ENCODE measurements around the gene CTNNA3.
A peak's percentile ranks its signal among the peaks of the same experiment; 100 is the strongest.

Gene CTNNA3

DNA sequence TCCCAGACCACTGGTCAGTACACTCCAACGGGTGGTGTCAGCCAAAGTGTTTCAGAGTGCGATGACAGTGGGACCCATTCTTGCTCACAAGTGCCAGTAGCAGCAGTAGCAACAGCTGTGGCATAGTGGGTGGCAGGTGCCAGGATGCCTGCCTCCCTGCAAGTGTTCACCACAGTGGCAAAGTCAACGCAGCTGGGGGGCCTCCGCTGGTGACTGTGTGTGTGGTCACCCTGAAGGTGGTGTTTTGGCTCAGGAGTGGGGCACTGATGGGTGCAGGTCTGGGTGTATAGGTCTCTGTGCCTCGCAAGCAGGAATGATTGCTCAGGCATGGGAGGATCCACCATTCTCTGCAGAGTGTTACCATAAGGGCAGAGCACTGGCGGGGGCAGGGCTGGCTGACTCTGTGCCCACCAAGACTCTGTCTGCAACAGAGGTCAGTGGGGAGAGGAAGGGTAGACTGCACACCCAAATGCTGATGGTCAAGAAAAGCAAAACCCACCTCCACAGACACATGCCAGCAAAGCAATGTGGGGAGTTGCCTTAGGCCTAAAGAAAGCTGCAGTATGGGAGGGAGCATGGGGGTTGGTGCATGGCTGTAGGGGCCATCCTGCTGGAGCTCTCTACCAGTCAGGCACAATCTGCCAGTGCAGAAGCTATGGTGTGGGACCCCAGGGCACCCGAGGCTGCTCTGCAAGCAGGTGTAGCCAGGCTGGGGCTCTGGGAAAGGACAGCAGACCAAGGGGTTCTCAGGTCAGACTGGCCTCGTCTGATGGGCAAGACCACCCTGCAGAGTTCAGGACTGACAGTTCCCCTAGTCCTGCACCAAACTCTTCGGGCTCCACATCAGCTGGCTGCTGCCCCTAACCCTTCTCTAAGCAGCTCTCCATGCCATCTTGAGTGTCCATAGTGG lies 368.1 kb downstream of the CTNNA3 start:
- no peak for DNase-seq (ENCODE audit: low spot score)

DNA sequence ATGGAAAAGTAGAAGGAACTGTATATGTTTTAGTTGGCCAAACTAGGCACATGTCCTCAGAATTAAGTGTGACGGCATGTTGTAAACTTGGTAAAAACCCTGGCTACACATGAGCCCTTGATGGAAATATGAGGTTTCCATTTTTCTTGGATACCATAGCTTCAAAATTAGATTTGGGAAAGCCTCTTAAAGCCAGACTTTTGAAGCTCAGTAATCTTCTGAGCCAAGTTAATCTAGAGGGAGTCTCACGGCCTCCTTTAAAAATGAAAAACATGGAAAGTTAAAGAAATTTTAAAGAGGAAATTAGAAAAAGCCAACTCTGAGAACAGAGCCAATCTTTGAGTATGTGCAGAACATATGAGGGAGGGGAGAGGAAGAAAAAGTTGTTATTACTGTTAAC lies 376.0 kb downstream of the CTNNA3 start:
- DNase-seq (ENCODE audit: low spot score) = no peak

DNA sequence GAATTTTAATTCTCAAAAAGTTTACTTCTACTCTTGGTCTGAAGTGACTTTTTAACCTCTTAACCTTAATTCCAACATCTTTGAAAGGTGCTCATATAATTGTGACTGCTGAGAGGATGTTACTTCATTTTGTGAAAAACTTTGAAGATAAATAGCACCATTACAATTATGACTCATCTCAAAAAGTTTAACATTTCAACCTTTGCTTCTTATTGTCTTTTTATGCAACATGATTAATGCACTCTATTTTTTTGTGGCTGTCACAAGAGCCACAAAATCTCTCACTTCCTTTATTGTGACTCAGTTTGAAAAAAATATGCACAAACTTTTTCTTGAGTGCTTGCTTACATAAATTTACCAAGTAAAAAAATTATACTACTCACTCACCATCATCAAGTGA lies 387.1 kb downstream of the CTNNA3 start:
- no peak for DNase-seq (ENCODE audit: low spot score)

DNA sequence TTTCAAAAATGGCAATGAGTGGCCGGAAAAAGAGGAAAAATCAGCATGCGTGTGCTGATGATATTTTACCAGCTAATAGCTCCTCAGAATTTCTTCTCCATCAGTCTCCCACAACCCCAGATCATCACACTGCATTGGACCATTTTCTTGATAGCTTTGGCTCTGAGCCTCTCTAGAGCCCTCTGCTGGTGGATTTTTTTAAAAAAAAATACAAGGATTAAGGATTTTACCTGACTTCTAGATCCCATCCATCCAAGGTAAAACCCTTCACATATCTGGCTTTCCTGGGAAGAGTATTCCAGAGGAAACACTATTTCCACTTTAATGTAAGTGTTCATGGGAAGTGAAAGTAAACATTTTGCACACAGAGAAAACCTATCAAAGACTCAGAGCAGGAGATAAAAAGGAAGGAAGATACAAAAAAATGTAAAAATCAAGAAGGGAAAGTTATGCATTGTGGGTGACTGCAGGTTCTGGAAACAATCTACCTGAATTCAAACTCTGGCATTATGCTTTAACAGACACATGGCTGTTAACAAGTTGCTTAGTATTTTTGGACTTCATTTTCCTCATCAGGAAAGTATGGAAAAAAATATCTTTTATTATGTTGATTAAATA lies 389.3 kb downstream of the CTNNA3 start:
- peak; percentile 19 for DNase-seq (ENCODE audit: low spot score)

DNA sequence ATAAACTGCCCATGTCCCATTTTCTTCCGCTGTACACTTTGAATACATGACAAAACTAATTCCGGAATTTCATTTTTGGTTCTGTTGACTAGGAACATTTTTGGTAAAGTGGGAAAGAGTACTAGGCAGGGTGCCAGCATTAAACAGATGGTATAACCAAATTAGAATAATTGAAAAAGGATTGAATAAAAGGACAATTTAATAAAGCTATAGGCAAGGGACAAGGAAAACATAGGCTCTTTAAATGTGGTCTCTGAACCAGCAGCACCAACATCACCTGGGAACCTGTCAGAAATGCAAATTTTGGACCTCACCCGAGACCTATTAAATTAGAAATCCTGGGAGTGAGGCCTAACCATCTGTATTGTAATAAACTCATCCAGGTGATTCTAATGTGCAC lies 393.3 kb downstream of the CTNNA3 start:
- DNase-seq (ENCODE audit: low spot score) = no peak

DNA sequence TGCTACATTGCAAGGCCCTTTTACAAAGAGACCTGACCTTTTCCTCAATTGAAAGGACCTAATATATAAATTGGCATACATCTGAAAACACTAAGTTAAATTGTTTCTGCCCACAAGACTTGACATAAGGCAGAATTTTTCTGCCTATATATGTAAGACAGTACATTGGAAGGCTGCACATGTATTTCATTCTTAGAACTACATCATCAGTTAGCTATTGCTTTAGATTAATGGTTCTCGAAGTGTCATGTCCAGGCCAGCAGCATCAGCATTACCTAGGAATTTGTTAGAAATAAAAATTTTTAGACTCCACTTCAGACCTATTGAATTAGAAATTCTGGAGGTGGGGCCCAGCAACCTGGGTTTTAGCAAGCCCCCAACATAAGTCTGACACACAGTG lies 396.2 kb downstream of the CTNNA3 start:
- no peak for DNase-seq (ENCODE audit: low spot score)

DNA sequence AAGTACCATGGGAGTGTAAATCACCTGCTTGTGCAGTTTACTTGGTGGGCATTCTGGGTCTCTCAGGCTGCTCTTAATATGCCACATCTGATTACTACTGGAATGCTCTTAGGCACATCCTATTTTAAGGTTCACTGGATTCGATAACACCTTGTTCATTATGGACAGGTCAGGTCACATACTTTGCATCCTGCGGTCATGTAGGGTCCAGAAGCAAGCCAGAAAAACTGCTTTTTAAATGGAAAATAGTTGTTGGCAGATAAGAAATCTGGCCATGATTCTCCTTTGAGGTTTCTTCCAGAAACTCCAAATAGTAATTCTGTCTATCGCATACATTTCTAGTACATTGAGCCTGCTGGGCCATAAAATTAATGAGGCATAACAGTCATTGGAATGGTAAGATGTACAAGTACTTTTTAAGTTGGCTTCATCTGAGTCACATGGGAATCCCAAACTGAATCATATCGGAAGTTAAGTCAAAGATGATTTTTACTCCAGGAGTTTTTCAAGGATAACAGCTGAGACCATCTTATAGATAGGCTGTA lies 398.3 kb downstream of the CTNNA3 start:
- DNase-seq (ENCODE audit: low spot score) = no peak

DNA sequence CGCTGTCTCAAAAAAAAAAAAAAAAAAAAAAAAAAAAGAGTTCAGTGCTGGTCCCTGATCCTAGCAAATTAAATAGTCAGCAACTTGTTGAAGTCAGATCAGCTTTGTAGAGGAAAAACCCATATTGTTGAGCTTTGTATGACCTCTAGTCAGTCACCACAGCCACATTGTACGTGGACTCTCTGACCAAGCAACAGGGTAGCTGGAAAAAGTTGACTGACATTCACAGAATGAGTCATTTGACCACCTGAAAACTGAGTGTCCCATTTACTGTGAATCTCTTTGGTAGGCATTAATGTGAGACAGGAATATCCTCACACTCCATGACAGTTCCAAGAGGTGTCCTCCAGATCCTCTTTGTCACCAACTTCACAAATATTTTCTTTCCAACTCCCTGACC lies 399.1 kb downstream of the CTNNA3 start:
- DNase-seq (ENCODE audit: low spot score) = no peak

DNA sequence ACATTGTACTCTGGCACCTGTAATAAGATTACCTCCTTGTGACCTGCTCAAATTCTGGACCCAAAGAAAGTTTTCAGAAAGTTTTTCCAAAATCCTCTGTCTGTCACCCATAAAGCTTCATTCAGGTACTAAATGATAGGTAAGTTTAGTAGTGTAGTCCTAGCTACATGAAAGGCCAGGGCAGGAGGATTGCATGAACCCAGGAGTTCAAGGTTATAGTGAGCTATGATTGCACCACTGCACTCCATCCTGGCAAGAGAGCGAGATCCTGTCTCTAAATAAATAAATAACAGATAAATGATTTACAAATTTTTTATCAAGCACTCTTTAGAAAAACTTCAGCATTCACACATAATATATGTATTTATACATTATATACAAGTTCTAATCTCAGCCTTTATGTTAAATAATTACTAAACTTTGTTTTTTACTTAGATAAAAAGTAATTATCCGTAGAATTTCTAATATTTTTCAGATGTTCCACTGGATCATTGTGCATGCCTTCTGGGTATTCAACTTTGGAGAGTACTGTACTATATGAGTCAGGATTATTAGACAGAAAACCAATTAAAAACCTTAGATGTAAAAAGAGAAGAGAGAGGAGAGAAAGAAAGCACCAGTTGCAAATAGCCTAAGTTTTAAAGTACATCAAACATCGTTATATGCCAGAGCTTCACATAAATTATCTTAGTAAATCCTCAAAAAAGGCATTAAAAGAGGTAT lies 407.1 kb downstream of the CTNNA3 start:
- no peak for DNase-seq (ENCODE audit: low spot score)

DNA sequence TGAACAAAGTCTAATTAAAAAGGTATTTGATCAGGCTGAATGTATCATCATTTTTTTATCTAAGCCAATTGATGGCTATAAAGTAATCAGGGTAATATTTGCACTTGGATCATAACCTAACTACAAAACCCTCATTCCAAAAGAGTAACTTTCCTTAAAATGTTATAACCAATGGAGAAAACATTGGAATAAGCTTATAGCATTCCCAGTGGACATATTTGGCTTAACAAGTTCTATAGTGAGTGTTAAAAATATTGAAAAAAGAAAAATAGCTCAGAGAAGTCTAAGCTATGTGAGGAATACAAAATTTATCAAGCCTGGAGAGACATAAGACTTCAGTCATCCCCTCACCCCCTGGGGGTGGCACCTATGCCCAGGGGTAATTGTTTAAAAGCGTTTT lies 411.4 kb downstream of the CTNNA3 start:
- DNase-seq (ENCODE audit: low spot score) = no peak

DNA sequence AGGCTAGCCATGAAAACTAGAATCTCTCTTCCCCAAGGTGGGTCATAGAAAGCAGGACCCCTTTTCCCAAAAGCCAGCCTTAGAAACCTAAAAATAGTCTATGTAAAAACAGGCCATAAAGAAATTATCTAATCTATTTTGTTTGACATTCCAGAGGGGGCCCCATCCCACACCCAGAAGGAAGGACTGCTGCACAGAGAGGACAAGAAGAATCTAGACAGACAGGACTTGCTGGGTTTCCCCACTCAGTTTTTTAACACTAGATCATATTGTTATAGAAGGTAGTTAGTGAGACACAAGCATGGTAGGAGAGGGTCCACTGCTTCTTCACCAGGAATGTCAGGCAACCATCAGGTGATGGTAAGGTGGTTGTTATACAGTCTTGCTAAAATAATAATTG lies 413.1 kb downstream of the CTNNA3 start:
- no peak for DNase-seq (ENCODE audit: low spot score)

DNA sequence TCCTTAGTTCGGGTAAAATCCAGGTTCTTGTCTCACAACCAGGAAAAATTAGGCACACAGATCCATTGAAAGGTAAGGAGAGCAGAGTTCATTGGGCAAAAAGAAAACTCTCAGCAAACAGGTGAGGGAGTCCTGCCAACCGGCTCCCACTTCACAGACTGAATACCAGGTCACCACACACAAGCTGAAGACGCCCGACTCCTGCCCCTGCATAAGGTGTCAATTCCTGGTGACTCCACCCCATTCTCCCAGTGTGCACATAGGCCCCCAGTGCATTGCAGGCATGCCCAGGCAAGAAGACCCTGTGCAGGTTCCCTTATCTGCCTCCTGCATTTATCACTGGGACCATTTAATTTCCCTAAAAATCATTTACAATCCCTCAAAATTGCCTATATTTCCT lies 415.6 kb downstream of the CTNNA3 start:
- DNase-seq (ENCODE audit: low spot score) = no peak

DNA sequence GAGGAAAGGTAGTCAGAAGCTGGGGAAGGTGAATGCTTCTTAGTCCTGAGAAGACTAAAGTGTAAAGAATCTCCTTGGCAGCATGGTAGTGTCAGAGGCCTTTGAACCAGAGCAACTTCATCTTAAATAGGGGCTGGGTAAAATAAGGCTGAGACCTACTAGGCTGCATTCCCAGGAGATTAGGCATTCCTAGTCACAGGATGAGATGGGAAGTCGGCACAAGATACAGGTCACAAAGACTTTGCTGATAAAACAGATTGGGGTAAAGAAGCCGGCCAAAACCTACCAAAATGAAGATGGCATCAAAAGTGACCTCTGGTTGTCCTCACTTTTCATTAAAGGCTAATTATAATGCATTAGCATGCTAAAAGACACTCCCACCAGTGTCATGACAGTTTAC lies 418.6 kb downstream of the CTNNA3 start:
- DNase-seq (ENCODE audit: low spot score) = no peak

DNA sequence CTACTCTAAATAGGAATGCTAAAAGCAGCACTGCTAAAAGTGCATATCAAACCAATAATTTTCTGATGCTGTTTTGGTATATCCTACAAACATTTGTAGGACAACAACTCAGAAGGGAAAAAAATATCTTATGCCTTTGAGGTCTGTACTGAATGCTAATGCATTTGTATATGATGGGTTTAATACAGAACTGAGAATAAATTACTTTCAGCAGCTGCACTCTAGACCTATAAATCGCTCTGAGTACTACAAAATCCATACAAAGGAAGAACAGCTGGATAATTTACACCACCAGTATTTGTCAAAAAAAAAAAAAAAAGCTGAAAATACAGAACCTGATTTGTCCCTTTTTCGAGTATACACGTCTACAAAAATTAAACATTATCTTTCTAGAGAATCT lies 426.2 kb downstream of the CTNNA3 start:
- no peak for DNase-seq (ENCODE audit: low spot score)

DNA sequence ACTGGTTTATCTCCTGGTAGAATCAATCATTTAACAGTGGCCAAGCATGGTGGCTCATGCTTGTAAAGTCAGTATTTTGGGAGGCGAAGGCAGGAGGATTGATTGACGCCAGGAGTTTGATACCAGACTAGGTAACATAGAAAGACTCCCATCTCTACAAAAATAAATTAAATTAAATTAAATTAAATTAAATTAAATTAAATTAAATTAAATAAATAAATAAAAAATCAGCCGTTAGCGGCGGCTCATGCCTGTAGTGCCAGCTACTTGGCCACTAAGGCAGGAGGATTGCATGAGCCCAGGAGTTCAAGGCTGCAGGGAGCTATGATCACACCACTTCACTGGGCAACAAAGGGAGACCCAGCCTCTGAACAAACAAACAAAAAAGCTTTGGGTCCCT lies 427.8 kb downstream of the CTNNA3 start:
- DNase-seq (ENCODE audit: low spot score) = no peak

DNA sequence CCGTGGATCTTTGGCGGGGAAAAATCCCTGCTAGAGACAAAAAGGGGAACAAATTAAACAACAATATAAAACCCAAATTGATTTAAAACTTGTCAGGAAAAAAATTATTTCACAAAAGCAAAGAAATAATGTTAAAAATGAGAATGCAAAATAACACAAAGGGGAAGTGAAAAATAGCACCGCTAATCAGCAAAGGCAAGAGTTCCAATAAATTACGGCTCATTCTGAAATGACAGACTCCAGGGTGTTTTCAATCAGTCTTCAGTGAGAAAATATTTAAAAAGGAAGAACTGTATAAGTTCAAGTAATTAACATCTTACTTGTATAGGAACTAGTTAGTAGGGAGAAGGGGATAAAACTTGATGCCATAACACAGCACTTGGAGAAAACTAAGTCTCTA lies 433.3 kb downstream of the CTNNA3 start:
- DNase-seq (ENCODE audit: low spot score) = no peak

DNA sequence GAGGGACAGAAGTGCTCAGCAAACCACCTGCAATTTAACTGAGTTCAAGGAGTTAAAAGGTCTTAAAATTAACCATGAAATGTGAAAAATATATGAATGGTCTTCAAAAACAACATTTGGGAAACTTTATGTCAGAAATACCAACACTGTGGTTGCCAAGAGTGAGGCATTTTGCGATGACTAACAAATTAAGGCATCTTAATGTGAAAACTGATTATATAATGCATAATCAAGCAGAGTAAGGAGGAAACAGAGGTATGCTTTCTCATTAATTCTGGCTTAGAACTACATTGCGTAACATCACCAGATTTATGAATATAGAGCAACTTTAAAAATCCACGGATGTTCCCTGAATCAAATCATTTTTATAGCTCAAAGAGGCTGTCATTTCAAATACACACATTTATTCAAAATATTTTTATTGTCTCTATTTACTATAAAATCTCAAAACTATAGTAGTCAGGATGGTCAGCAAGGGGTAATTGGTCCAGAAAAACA lies 434.6 kb downstream of the CTNNA3 start:
- no peak for DNase-seq (ENCODE audit: low spot score)

DNA sequence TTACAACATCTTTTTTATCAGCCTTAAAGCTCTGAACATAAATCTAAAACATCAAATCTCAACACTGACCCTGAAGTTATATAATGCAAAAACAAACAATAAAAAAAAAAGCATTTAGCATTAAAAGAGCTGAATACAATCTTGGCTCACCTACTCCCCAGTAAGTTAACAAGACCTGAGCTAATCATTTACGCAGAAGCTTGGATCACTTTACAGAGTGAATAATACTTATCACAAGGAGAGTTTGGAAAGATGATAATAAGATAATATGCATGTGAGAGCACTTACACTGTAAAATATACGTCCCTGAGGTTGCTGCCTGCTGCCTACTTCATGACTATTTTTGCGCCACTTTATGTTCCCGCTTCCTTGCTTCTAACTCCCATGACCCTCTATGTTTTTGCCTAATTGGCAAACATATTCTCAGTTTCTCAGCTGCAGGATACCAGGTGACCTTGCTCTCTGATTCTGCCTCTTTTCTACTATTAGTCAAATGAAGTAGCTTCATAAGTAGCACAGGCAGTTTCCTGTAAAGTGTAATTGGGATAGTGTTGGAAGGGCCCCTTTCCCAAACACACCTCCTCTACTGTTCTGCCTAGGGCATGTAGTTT lies 436.6 kb downstream of the CTNNA3 start:
- DNase-seq (ENCODE audit: low spot score) = no peak

DNA sequence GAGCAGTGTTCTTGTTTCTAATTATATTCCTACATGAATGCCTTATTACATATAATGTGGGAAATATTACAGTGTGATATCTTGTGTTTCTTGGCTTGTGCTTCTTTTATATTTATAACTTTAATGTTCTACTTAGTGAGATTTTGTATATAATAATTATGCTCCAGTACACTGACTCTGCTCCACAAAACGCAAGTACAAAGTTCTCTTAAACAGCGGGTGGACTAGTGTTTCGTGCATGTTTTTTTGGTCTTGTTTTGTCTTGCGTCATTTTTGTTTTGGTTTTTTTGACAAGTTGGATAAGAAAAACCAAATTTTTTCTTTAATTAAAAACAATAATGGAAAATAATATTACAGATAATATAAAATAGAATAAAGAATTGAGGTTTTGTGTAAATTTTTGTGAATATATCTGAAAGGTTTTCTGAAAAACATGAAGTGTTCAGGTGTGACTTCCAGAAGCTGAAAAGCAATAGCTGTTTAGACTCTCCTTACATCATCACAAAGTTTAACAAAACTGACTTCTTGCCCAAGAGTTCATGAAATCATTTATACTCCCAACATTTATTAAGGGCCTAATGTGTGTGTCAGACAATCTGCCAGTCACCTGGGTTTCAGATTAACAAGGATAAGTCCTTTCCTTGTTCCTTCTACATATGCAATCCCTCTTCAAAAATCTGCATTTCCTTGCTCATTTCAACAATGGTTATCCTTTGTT lies 438.4 kb downstream of the CTNNA3 start:
- no peak for DNase-seq (ENCODE audit: low spot score)

DNA sequence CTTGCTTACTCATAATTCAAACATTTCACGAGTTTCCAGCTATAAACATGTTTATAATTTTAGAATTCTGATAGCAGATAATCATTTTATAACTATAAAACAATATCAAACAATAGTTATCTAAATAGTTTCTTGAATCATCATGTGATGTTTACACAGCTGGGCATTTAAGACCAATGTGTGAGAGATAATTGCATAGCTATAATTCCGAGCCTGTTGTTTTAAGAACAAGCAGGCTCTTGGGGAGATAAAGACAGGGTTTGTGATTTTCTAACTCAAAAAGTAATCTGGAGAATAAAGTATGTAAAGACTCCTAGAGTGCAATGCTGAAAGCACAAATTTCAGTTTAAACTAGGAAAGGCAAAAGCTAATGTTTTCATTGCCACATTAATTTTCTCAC lies 439.0 kb downstream of the CTNNA3 start:
- no peak for DNase-seq (ENCODE audit: low spot score)

DNA sequence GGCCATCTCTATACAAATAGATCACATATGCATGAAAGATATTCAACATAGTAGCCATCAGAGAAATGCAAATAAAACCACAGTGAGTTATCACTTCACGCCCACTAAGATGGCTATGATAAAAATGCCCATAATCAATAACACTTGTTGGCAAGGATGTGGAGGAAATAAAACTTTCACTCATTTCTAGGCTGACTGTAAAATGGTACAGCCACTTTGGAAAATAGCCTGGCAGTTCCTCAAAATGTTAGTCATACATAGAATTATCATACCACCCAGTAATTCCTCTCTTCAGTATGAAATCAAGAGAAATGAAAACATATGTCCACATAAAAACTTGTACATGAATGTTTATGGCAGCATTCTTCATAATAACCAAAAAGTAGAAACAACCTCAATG lies 445.3 kb downstream of the CTNNA3 start:
- DNase-seq (ENCODE audit: low spot score) = no peak
